Nephron (organoid): ENCODE results near the gene PRXL2A.
A peak's percentile ranks its signal among the peaks of the same experiment; 100 is the strongest.
"Not testable (repeated sequence)": the region's sequence is repeated elsewhere in the genome, so short reads cannot be mapped to it uniquely, and the experiment has no call there.

Source experiments
- H3K27ac Mint-ChIP-seq, 3 experiments: 2 replicates each; pipeline ENCODE4 v1.8.0; 2020; ENCODE audit warnings: mixed read lengths in 3 of 3, mild to moderate bottlenecking in 2 of 3, moderate library complexity in 1 of 3
- H3K27me3 Mint-ChIP-seq: 2 replicates; pipeline ENCODE4 v1.8.0; 2021; ENCODE audit warnings: low read depth, mild to moderate bottlenecking, moderate library complexity, mixed read lengths
- H3K36me3 Mint-ChIP-seq: 2 replicates; pipeline ENCODE4 v1.8.0; 2020; ENCODE audit warnings: low read depth, mixed read lengths
- H3K4me1 Mint-ChIP-seq: 2 replicates; pipeline ENCODE4 v1.8.0; 2020; ENCODE audit warnings: mixed read lengths
- H3K4me3 Mint-ChIP-seq, 3 experiments: 2 replicates each; pipeline ENCODE4 v1.8.0; 2020; ENCODE audit warnings: mild to moderate bottlenecking in 3 of 3, mixed read lengths in 3 of 3, moderate library complexity in 2 of 3
- H3K9me3 Mint-ChIP-seq: 2 replicates; pipeline ENCODE4 v1.8.0; 2020; ENCODE audit warnings: mixed read lengths
- CTCF ChIP-seq, 3 experiments: fragments of 200-600 bp; sonication (generic); IDR thresholded peaks; one replicate each; pipeline ENCODE4 v1.5.0; 2021; ENCODE audit warnings: antibody characterized with exemption in 3 of 3; ENCODE audit not compliant: unreplicated experiment in 3 of 3

Gene PRXL2A

GRCh38 chr10:80408242-80409101 is at the start of gene PRXL2A:
PRXL2A (plus strand) TSS chr10:80408551; CDS start chr10:80420468, 11,917 bp downstream.
- H3K4me1 Mint-ChIP-seq, result peaks cover 69% of the 10 kb centered on the region
- no peaks in the 10 kb centered on the region for H3K27me3 Mint-ChIP-seq
- H3K9me3 Mint-ChIP-seq, result no peaks in the 10 kb centered on the region
- peak within 1 kb of the TSS; percentile 94 to 96 (median 95) for H3K4me3 Mint-ChIP-seq
- TF ChIP-seq CTCF (IDR thresholded peaks at IDR 0.05; ENCODE audit: unreplicated experiment in 3 of 3), result no peak
- H3K27ac Mint-ChIP-seq, result peak within 1 kb of the TSS; percentile 81 to 93 (median 92)
- no peaks in the 10 kb centered on the region for H3K36me3 Mint-ChIP-seq

GRCh38 chr10:80358925-80359324 is 49.4 kb upstream of the PRXL2A start:
- not testable (repeated sequence) for H3K4me1 Mint-ChIP-seq, H3K36me3 Mint-ChIP-seq, H3K9me3 Mint-ChIP-seq, H3K27ac Mint-ChIP-seq
- H3K4me3 Mint-ChIP-seq, result peak overlapping the region in 1 of 3 experiments; percentile 61
- H3K27me3 Mint-ChIP-seq, result peaks cover 28% of the 10 kb centered on the region

- Mint-ChIP-seq H3K4me3 (no peak overlapping the region), H3K27ac (no peak overlapping the region), H3K4me1 (no peaks in the 10 kb centered on the region), H3K9me3 (peaks cover 3% of the 10 kb centered on the region), H3K27me3 (peaks cover 28% of the 10 kb centered on the region), H3K36me3 (no peaks in the 10 kb centered on the region)
- no peak for TF ChIP-seq CTCF (IDR thresholded peaks at IDR 0.05; ENCODE audit: unreplicated experiment in 3 of 3)
These were observed 48.7 kb upstream of the PRXL2A start for GRCh38 chr10:80359644-80360043.

- Mint-ChIP-seq H3K4me1 (no peaks in the 10 kb centered on the region), H3K27me3 (no peaks in the 10 kb centered on the region), H3K36me3 (peaks cover 23% of the 10 kb centered on the region), H3K9me3 (peaks cover 35% of the 10 kb centered on the region), H3K4me3 (no peak overlapping the region), H3K27ac (no peak overlapping the region)
- TF ChIP-seq CTCF (IDR thresholded peaks at IDR 0.05; ENCODE audit: unreplicated experiment in 3 of 3), result no peak
These were observed 42.8 kb upstream of the PRXL2A start for GRCh38 chr10:80365510-80365909.

- H3K9me3 Mint-ChIP-seq, result peaks cover 26% of the 10 kb centered on the region
These were observed 36.9 kb upstream of the PRXL2A start for GRCh38 chr10:80371467-80371866.

GRCh38 chr10:80372675-80373074 is 35.7 kb upstream of the PRXL2A start:
- no peak overlapping the region for H3K27ac Mint-ChIP-seq
- peaks cover 3% of the 10 kb centered on the region for H3K4me1 Mint-ChIP-seq

More at GRCh38 chr10:80371467-80371866, 36.9 kb upstream of the PRXL2A start:
- no peak overlapping the region for H3K4me3 Mint-ChIP-seq
- peaks cover 20% of the 10 kb centered on the region for H3K36me3 Mint-ChIP-seq
- no peak for TF ChIP-seq CTCF (IDR thresholded peaks at IDR 0.05; ENCODE audit: unreplicated experiment in 3 of 3)
- no peak overlapping the region for H3K27ac Mint-ChIP-seq
- H3K4me1 Mint-ChIP-seq, result no peaks in the 10 kb centered on the region
- peaks cover 2% of the 10 kb centered on the region for H3K27me3 Mint-ChIP-seq

More at GRCh38 chr10:80372675-80373074, 35.7 kb upstream of the PRXL2A start:
- Mint-ChIP-seq H3K36me3 (peaks cover 11% of the 10 kb centered on the region), H3K27me3 (peaks cover 4% of the 10 kb centered on the region), H3K9me3 (peaks cover 16% of the 10 kb centered on the region), H3K4me3 (no peak overlapping the region)
- no peak for TF ChIP-seq CTCF (IDR thresholded peaks at IDR 0.05; ENCODE audit: unreplicated experiment in 3 of 3)
